ENCODE data around the gene TOMM5. TPM values are rescaled to one million over a fixed set of nuclear protein-coding genes. Genes with fewer than 3 reads are reported as not detected.

TOMM5 gene
- total and polyA plus RNA-seq, 2 donors (not counting 1 experiment from before 2014, with no cell fraction given) = 113 to 162 TPM

- Histone ChIP-seq H3K27ac (ENCODE audit: insufficient read depth, low read length) (no peak overlapping the region), H3K36me3 (ENCODE audit: control insufficient read depth, insufficient read depth, low read length) (no peaks in the 10 kb centered on the region), H3K4me3 (replicated peaks in 1 of 4; ENCODE audit: control extremely low read depth in 1 of 4, insufficient read depth in 1 of 4, low read depth in 3 of 4, low read length in 4 of 4) (no peak overlapping the region), H2AFZ (ENCODE audit: low read length) (no peak overlapping the region), H3K27me3 (ENCODE audit: control insufficient read depth, insufficient read depth, low read length) (no peaks in the 10 kb centered on the region), H4K20me1 (ENCODE audit: control insufficient read depth, extremely low read depth, insufficient read depth, low read length) (no peaks in the 10 kb centered on the region), H3K9me3 (ENCODE audit: control insufficient read depth, insufficient read depth, low read depth, low read length) (no peaks in the 10 kb centered on the region), H3K9ac (ENCODE audit: insufficient read depth, low read length) (no peak overlapping the region), H3K79me2 (ENCODE audit: control insufficient read depth, insufficient read depth, low read length) (no peaks in the 10 kb centered on the region), H3K4me2 (ENCODE audit: extremely low read depth, insufficient read depth, low read length) (no peak overlapping the region), H3K4me1 (ENCODE audit: control insufficient read depth, extremely low read depth, insufficient read depth, low read length) (no peaks in the 10 kb centered on the region)
- DNase-seq (ENCODE audit: low read depth in 2 of 2) = no peak
- TF ChIP-seq EZH2 (IDR thresholded peaks at IDR 0.05; ENCODE audit: low read length, missing control alignments) (no peak), CTCF (conservative IDR thresholded peaks at IDR 0.05 in 1 of 2, IDR thresholded peaks at IDR 0.05 in 1 of 2; ENCODE audit: low read depth in 1 of 2, low read length in 2 of 2) (no peak)
Measured at GRCh38 chr9:37561682-37562081, 30.7 kb downstream of the TOMM5 start.

GRCh38 chr9:37559855-37560592, 32.4 kb downstream of the TOMM5 start:
- no peaks in the 10 kb centered on the region for H3K9me3 ChIP-seq (ENCODE audit: control insufficient read depth, insufficient read depth, low read depth, low read length)
- no peaks in the 10 kb centered on the region for H4K20me1 ChIP-seq (ENCODE audit: control insufficient read depth, extremely low read depth, insufficient read depth, low read length)
- H3K79me2 ChIP-seq (ENCODE audit: control insufficient read depth, insufficient read depth, low read length) = no peaks in the 10 kb centered on the region
- no peak overlapping the region for H3K4me2 ChIP-seq (ENCODE audit: extremely low read depth, insufficient read depth, low read length)
- no peak overlapping the region for H2AFZ ChIP-seq (ENCODE audit: low read length)
- H3K4me1 ChIP-seq (ENCODE audit: control insufficient read depth, extremely low read depth, insufficient read depth, low read length) = no peaks in the 10 kb centered on the region
- no peak overlapping the region for H3K9ac ChIP-seq (ENCODE audit: insufficient read depth, low read length)
- H3K36me3 ChIP-seq (ENCODE audit: control insufficient read depth, insufficient read depth, low read length) = no peaks in the 10 kb centered on the region
- no peak for DNase-seq (ENCODE audit: low read depth in 2 of 2)
- TF ChIP-seq EZH2 (IDR thresholded peaks at IDR 0.05; ENCODE audit: low read length, missing control alignments) = no peak
- TF ChIP-seq CTCF (conservative IDR thresholded peaks at IDR 0.05 in 1 of 2, IDR thresholded peaks at IDR 0.05 in 1 of 2; ENCODE audit: low read depth in 1 of 2, low read length in 2 of 2) = no peak
- H3K27me3 ChIP-seq (ENCODE audit: control insufficient read depth, insufficient read depth, low read length) = no peaks in the 10 kb centered on the region
- H3K4me3 ChIP-seq (replicated peaks in 1 of 4; ENCODE audit: control extremely low read depth in 1 of 4, insufficient read depth in 1 of 4, low read depth in 3 of 4, low read length in 4 of 4) = no peak overlapping the region
- H3K27ac ChIP-seq (ENCODE audit: insufficient read depth, low read length) = no peak overlapping the region

GRCh38 chr9:37559125-37559524, 33.3 kb downstream of the TOMM5 start:
- Histone ChIP-seq H3K9me3 (ENCODE audit: control insufficient read depth, insufficient read depth, low read depth, low read length) (no peaks in the 10 kb centered on the region), H3K9ac (ENCODE audit: insufficient read depth, low read length) (no peak overlapping the region), H3K79me2 (ENCODE audit: control insufficient read depth, insufficient read depth, low read length) (no peaks in the 10 kb centered on the region), H3K36me3 (ENCODE audit: control insufficient read depth, insufficient read depth, low read length) (no peaks in the 10 kb centered on the region), H2AFZ (ENCODE audit: low read length) (no peak overlapping the region), H3K4me2 (ENCODE audit: extremely low read depth, insufficient read depth, low read length) (no peak overlapping the region), H3K27ac (ENCODE audit: insufficient read depth, low read length) (no peak overlapping the region), H3K27me3 (ENCODE audit: control insufficient read depth, insufficient read depth, low read length) (no peaks in the 10 kb centered on the region), H3K4me1 (ENCODE audit: control insufficient read depth, extremely low read depth, insufficient read depth, low read length) (no peaks in the 10 kb centered on the region), H3K4me3 (replicated peaks in 1 of 4; ENCODE audit: control extremely low read depth in 1 of 4, insufficient read depth in 1 of 4, low read depth in 3 of 4, low read length in 4 of 4) (no peak overlapping the region), H4K20me1 (ENCODE audit: control insufficient read depth, extremely low read depth, insufficient read depth, low read length) (no peaks in the 10 kb centered on the region)
- no peak for DNase-seq (ENCODE audit: low read depth in 2 of 2)
- no peak for TF ChIP-seq CTCF (conservative IDR thresholded peaks at IDR 0.05 in 1 of 2, IDR thresholded peaks at IDR 0.05 in 1 of 2; ENCODE audit: low read depth in 1 of 2, low read length in 2 of 2)
- no peak for TF ChIP-seq EZH2 (IDR thresholded peaks at IDR 0.05; ENCODE audit: low read length, missing control alignments)
